ENCODE data around the gene ZFAND3. TPM values are rescaled to one million over a fixed set of nuclear protein-coding genes. Genes with fewer than 3 reads are reported as not detected.

The ZFAND3 gene
- total and polyA plus RNA-seq, 2 experiments from 2014 or later: 16.9 to 28.2 TPM

DNA sequence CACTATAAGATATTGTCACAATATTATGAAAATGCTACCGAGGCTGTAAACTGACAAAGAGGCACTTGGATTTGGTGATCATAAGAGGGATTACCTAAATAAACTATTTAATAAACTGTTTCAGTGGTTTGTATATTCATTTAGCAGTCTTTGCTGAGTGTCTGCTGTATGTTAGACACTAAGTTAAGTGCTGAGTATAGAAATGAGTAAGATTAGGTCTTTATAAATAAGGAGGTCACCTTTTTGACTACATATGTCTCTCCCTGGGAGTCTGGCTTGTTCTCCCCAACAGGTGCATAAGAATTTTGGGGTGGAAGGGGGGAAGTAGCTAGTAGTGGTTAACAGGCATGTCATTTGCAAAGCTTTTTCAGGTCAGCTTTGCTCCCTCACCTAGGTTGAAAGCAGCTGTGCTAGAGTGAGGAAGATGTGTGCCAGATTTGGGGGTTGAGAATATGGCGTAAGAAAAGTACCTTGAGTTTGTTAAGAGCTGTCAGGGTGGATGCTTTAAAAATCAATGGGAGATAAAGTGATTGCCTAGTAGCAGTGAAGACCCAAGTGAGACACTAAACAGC, 246.3 kb downstream of the ZFAND3 start (continued):
- TF ChIP-seq, protein P1, sequence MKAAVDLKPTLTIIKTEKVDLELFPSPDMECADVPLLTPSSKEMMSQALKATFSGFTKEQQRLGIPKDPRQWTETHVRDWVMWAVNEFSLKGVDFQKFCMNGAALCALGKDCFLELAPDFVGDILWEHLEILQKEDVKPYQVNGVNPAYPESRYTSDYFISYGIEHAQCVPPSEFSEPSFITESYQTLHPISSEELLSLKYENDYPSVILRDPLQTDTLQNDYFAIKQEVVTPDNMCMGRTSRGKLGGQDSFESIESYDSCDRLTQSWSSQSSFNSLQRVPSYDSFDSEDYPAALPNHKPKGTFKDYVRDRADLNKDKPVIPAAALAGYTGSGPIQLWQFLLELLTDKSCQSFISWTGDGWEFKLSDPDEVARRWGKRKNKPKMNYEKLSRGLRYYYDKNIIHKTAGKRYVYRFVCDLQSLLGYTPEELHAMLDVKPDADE (IDR thresholded peaks at IDR 0.05): no peak

DNA sequence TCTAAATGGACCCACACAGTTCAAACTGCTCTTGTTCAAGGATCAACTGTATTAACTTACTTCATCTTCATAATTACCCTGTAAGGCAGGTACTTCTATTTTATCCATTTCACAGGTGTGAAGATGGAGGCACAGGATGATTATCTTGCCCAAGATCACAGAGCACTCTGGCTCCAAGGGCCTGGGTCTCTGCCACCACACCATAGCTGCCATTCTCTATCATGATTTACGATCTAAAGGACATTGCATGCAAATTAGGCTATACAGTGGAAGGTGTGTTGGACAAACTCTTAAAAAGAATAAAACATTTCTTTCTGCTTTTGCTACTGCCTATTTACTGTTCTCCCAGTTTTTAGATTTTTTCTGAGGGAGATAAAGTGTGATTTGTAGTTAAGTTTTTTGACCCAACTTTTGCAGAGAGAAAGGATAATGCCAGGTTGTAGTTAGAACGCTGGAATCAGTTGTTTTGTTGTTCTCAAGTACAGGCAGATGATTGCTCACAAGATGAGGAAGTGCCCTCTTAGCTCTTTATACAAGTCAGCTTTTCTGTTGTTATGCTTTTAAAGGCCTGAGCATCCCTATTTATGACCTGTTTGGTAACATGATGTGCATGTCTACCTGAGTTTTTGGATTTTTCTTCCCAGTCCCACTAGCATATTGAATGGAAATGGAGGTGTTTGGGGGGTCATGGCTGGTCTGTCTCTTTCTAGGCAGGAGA, 247.9 kb downstream of the ZFAND3 start:
- no peaks in the 10 kb centered on the region for H3K27me3 ChIP-seq (ENCODE audit: insufficient read depth)
- no peak overlapping the region for H3K4me3 Mint-ChIP-seq
- peaks cover 9% of the 10 kb centered on the region for H3K36me3 ChIP-seq (ENCODE audit: insufficient read depth)
- peaks cover 2% of the 10 kb centered on the region for H3K27me3 Mint-ChIP-seq (ENCODE audit: insufficient read depth, low read depth, poor library complexity)
- H3K4me2 ChIP-seq: no peak overlapping the region
- H3K9me2 ChIP-seq (ENCODE audit: insufficient read depth): no peaks in the 10 kb centered on the region
- H3K79me2 ChIP-seq (replicated peaks; ENCODE audit: insufficient read depth): no peaks in the 10 kb centered on the region
- no peaks in the 10 kb centered on the region; the same call in 1 of the 2 replicates for H3K4me1 ChIP-seq (ENCODE audit: insufficient read depth)
- H3K27ac Mint-ChIP-seq: no peak overlapping the region
- H3F3A ChIP-seq (replicated peaks; ENCODE audit: low read depth): no peaks in the 10 kb centered on the region
- H4K20me1 ChIP-seq (replicated peaks; ENCODE audit: insufficient read depth): no peaks in the 10 kb centered on the region; the same call in 1 of the 2 replicates
- no peak overlapping the region for H2AFZ ChIP-seq
- H3K27ac ChIP-seq (ENCODE audit: low read depth): 0 out of 2 replicates have a peak overlapping the region, but pooled peaks have one; percentile 2
- H3K9me3 Mint-ChIP-seq: no peaks in the 10 kb centered on the region
- DNase-seq (ENCODE audit: low spot score) (no peak), ATAC-seq (no peak)
- peaks cover 15% of the 10 kb centered on the region for H3K4me1 Mint-ChIP-seq
- peaks cover 8% of the 10 kb centered on the region; the same call in 2 of the 3 replicates for H3K36me3 Mint-ChIP-seq (ENCODE audit: low read depth)
- H3K4me3 ChIP-seq: no peak overlapping the region
- TF ChIP-seq STAT1 (IDR thresholded peaks at IDR 0.05; ENCODE audit: unreplicated experiment) (no peak), EZH2phosphoT487 (IDR thresholded peaks at IDR 0.05; ENCODE audit: unreplicated experiment) (no peak), NANOG (IDR thresholded peaks at IDR 0.05; ENCODE audit: borderline replicate concordance) (no peak), EZH2 (IDR thresholded peaks at IDR 0.05; ENCODE audit: low read depth, unreplicated experiment) (no peak), CREB1 (CRISPR knock-in tag; IDR thresholded peaks at IDR 0.05; ENCODE audit: low read depth) (no peak), JUNB (IDR thresholded peaks at IDR 0.05; ENCODE audit: unreplicated experiment) (no peak), ZNF331 (CRISPR knock-in tag; IDR thresholded peaks at IDR 0.05; ENCODE audit: low read depth) (no peak)
- TF ChIP-seq, protein P2, sequence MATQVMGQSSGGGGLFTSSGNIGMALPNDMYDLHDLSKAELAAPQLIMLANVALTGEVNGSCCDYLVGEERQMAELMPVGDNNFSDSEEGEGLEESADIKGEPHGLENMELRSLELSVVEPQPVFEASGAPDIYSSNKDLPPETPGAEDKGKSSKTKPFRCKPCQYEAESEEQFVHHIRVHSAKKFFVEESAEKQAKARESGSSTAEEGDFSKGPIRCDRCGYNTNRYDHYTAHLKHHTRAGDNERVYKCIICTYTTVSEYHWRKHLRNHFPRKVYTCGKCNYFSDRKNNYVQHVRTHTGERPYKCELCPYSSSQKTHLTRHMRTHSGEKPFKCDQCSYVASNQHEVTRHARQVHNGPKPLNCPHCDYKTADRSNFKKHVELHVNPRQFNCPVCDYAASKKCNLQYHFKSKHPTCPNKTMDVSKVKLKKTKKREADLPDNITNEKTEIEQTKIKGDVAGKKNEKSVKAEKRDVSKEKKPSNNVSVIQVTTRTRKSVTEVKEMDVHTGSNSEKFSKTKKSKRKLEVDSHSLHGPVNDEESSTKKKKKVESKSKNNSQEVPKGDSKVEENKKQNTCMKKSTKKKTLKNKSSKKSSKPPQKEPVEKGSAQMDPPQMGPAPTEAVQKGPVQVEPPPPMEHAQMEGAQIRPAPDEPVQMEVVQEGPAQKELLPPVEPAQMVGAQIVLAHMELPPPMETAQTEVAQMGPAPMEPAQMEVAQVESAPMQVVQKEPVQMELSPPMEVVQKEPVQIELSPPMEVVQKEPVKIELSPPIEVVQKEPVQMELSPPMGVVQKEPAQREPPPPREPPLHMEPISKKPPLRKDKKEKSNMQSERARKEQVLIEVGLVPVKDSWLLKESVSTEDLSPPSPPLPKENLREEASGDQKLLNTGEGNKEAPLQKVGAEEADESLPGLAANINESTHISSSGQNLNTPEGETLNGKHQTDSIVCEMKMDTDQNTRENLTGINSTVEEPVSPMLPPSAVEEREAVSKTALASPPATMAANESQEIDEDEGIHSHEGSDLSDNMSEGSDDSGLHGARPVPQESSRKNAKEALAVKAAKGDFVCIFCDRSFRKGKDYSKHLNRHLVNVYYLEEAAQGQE (IDR thresholded peaks at IDR 0.05; ENCODE audit: unreplicated experiment): no peak
- TF ChIP-seq, protein P3, sequence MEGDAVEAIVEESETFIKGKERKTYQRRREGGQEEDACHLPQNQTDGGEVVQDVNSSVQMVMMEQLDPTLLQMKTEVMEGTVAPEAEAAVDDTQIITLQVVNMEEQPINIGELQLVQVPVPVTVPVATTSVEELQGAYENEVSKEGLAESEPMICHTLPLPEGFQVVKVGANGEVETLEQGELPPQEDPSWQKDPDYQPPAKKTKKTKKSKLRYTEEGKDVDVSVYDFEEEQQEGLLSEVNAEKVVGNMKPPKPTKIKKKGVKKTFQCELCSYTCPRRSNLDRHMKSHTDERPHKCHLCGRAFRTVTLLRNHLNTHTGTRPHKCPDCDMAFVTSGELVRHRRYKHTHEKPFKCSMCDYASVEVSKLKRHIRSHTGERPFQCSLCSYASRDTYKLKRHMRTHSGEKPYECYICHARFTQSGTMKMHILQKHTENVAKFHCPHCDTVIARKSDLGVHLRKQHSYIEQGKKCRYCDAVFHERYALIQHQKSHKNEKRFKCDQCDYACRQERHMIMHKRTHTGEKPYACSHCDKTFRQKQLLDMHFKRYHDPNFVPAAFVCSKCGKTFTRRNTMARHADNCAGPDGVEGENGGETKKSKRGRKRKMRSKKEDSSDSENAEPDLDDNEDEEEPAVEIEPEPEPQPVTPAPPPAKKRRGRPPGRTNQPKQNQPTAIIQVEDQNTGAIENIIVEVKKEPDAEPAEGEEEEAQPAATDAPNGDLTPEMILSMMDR (conservative IDR thresholded peaks at IDR 0.05; ENCODE audit: low read depth in 2 of 2): no peak
- TF ChIP-seq, protein P4, sequence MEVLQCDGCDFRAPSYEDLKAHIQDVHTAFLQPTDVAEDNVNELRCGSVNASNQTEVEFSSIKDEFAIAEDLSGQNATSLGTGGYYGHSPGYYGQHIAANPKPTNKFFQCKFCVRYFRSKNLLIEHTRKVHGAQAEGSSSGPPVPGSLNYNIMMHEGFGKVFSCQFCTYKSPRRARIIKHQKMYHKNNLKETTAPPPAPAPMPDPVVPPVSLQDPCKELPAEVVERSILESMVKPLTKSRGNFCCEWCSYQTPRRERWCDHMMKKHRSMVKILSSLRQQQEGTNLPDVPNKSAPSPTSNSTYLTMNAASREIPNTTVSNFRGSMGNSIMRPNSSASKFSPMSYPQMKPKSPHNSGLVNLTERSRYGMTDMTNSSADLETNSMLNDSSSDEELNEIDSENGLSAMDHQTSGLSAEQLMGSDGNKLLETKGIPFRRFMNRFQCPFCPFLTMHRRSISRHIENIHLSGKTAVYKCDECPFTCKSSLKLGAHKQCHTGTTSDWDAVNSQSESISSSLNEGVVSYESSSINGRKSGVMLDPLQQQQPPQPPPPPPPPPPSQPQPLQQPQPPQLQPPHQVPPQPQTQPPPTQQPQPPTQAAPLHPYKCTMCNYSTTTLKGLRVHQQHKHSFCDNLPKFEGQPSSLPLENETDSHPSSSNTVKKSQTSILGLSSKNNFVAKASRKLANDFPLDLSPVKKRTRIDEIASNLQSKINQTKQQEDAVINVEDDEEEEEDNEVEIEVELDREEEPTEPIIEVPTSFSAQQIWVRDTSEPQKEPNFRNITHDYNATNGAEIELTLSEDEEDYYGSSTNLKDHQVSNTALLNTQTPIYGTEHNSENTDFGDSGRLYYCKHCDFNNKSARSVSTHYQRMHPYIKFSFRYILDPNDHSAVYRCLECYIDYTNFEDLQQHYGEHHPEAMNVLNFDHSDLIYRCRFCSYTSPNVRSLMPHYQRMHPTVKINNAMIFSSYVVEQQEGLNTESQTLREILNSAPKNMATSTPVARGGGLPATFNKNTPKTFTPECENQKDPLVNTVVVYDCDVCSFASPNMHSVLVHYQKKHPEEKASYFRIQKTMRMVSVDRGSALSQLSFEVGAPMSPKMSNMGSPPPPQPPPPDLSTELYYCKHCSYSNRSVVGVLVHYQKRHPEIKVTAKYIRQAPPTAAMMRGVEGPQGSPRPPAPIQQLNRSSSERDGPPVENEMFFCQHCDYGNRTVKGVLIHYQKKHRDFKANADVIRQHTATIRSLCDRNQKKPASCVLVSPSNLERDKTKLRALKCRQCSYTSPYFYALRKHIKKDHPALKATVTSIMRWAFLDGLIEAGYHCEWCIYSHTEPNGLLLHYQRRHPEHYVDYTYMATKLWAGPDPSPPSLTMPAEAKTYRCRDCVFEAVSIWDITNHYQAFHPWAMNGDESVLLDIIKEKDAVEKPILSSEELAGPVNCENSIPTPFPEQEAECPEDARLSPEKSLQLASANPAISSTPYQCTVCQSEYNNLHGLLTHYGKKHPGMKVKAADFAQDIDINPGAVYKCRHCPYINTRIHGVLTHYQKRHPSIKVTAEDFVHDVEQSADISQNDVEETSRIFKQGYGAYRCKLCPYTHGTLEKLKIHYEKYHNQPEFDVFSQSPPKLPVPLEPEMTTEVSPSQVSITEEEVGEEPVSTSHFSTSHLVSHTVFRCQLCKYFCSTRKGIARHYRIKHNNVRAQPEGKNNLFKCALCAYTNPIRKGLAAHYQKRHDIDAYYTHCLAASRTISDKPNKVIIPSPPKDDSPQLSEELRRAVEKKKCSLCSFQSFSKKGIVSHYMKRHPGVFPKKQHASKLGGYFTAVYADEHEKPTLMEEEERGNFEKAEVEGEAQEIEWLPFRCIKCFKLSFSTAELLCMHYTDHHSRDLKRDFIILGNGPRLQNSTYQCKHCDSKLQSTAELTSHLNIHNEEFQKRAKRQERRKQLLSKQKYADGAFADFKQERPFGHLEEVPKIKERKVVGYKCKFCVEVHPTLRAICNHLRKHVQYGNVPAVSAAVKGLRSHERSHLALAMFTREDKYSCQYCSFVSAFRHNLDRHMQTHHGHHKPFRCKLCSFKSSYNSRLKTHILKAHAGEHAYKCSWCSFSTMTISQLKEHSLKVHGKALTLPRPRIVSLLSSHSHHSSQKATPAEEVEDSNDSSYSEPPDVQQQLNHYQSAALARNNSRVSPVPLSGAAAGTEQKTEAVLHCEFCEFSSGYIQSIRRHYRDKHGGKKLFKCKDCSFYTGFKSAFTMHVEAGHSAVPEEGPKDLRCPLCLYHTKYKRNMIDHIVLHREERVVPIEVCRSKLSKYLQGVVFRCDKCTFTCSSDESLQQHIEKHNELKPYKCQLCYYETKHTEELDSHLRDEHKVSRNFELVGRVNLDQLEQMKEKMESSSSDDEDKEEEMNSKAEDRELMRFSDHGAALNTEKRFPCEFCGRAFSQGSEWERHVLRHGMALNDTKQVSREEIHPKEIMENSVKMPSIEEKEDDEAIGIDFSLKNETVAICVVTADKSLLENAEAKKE (CRISPR knock-in tag; IDR thresholded peaks at IDR 0.05): no peak

All from GM23338 (cell line).